K562 (cell line): Measurements from ENCODE around the gene NCKAP1. TPM values are rescaled to one million over a fixed set of nuclear protein-coding genes. Genes with fewer than 3 reads are reported as not detected.
A peak's percentile ranks its signal among the peaks of the same experiment; 100 is the strongest.

Experiments
- ARID4B ChIP-seq: sonication (generic); formaldehyde crosslinking; IDR thresholded peaks from 2 replicates; pipeline ENCODE4 v1.8.0; 2022; ENCODE audit warnings: mild to moderate bottlenecking, missing genetic modification reagents
- CHAMP1 ChIP-seq: fragments of 450-650 bp; IDR thresholded peaks from 2 replicates; pipeline ENCODE4 v1.6.1; 2016; ENCODE audit warnings: mild to moderate bottlenecking
- DMBX1 ChIP-seq: fragments of 250-450 bp; sonication (Bioruptor Pico); IDR thresholded peaks from 2 replicates; pipeline ENCODE4 v1.8.0; 2022; ENCODE audit warnings: inconsistent platforms, mild to moderate bottlenecking, moderate library complexity, borderline replicate concordance
- ETV1 ChIP-seq: fragments of 450-650 bp; conservative IDR thresholded peaks from 2 replicates; pipeline ENCODE4 v1.6.1; 2016; ENCODE audit warnings: missing genetic modification characterization, control low read depth, low read depth, missing compliant biosample characterization
- ETV5 ChIP-seq: sonication (generic); formaldehyde crosslinking; IDR thresholded peaks from 2 replicates; pipeline ENCODE4 v1.4.0; 2020; ENCODE audit warnings: low read depth, mild to moderate bottlenecking, missing genetic modification reagents
- KDM1A ChIP-seq, 2 experiments: fragments of 450-650 bp; IDR thresholded peaks; 2 replicates each; pipeline ENCODE4 v1.6.1; 2016; ENCODE audit warnings: mild to moderate bottlenecking in 2 of 2
- LARP7 ChIP-seq: fragments of 450-650 bp; IDR thresholded peaks from 2 replicates; pipeline ENCODE4 v1.6.1; 2016
- MLLT1 ChIP-seq, 2 experiments: fragments of 450-650 bp; IDR thresholded peaks; 2 replicates each; pipeline ENCODE4 v1.6.1; 2016
- STAT5A ChIP-seq: IDR thresholded peaks from 2 replicates; pipeline ENCODE4 v1.6.1; 2012; ENCODE audit warnings: low read length, inconsistent platforms, borderline replicate concordance
- TAF1 ChIP-seq: IDR thresholded peaks from 2 replicates; pipeline ENCODE4 v1.6.1; 2011; ENCODE audit warnings: mild to moderate bottlenecking, low read length, moderate library complexity; ENCODE audit not compliant: insufficient read depth, control insufficient read depth, severe bottlenecking; ENCODE audit errors: extremely low read depth
- THRB ChIP-seq: fragments of 450-650 bp; formaldehyde crosslinking; conservative IDR thresholded peaks from 2 replicates; pipeline ENCODE4 v1.4.0; 2022; ENCODE audit warnings: mild to moderate bottlenecking, missing genetic modification characterization
- ZNF280A ChIP-seq: fragments of 450-650 bp; IDR thresholded peaks from 2 replicates; pipeline ENCODE4 v1.6.1; 2018; ENCODE audit warnings: mild to moderate bottlenecking, low read depth; ENCODE audit not compliant: partially characterized antibody
- ZNF639 ChIP-seq, 2 experiments: fragments of 200-800 bp in 1 of 2; sonication (Bioruptor generic) in 1 of 2; sonication (generic) in 1 of 2; formaldehyde crosslinking in 1 of 2; IDR thresholded peaks in 1 of 2; conservative IDR thresholded peaks in 1 of 2; 2 replicates each; pipeline versions ENCODE4 v1.5.0 to v1.6.1; 2016 to 2020; ENCODE audit warnings: missing compliant biosample characterization in 1 of 2, missing genetic modification characterization in 1 of 2, missing genetic modification reagents in 1 of 2
- polyA plus RNA-seq, 8 experiments: library from polyadenylated mRNA; depleted of rRNA in 4 of 8; stranded (reverse) in 5 of 8; unstranded in 3 of 8; fragments of >200 nt; fragmentation: Nextera tagmentation in 2 of 8; fragmentation: Illumina TruSeq in 1 of 8; extraction: Ambion mirVana in 2 of 8; extraction: Trizol in 1 of 8; gene quantifications; 2 replicates each; pipeline versions ENCODE4 v1.2.1 to v1.2.3, GENCODE V29; 2011 to 2014; ENCODE audit warnings: inconsistent platforms in 1 of 8, missing spikeins in 1 of 8
- total RNA-seq, 7 experiments: library from RNA; depleted of rRNA in 6 of 7; stranded (reverse); fragments of >200 nt in 6 of 7; fragmentation: Illumina TruSeq in 2 of 7; extraction: Trizol in 2 of 7; gene quantifications; 2 replicates each; pipeline versions ENCODE4 v1.2.1 to v1.2.3, GENCODE V29; 2011 to 2021; ENCODE audit warnings: low replicate concordance in 1 of 7

The NCKAP1 gene
- total and polyA plus RNA-seq, 9 of the 15 experiments (the other 6 are each of a cell fraction or from before 2014, with no cell fraction given) = 34.0 to 153 (median 88.7) TPM

GRCh38 chr2:183079139-183079775 is 41.0 kb upstream of the NCKAP1 start (continued):
- no peak for TF ChIP-seq ARID4B
- TF ChIP-seq ETV5 (CRISPR knock-in tag) = no peak
- no peak for TF ChIP-seq TAF1
- TF ChIP-seq CHAMP1 = no peak
- 0 out of 2 replicates have a peak, but pooled peaks have one; percentile 5 for TF ChIP-seq ETV1 (tag)
- TF ChIP-seq MLLT1 (IDR thresholded peaks at IDR 0.05) = no peak
- TF ChIP-seq ZNF639 (CRISPR knock-in tag; conservative IDR thresholded peaks at IDR 0.05 in 1 of 2, IDR thresholded peaks at IDR 0.05 in 1 of 2) = no peak
- no peak for TF ChIP-seq THRB (CRISPR knock-in tag)
- TF ChIP-seq KDM1A (IDR thresholded peaks at IDR 0.05) = no peak
- no peak for TF ChIP-seq ZNF280A
- no peak for TF ChIP-seq STAT5A
- no peak for TF ChIP-seq DMBX1
- TF ChIP-seq LARP7 = no peak
